Measurements from ENCODE around the gene JADE2.

- no peak for TF ChIP-seq CTCF (IDR thresholded peaks at IDR 0.05; ENCODE audit: low read depth, low read length)
- no peak for TF ChIP-seq POLR2A (IDR thresholded peaks at IDR 0.05; ENCODE audit: extremely low read depth, insufficient read length)
- TF ChIP-seq, protein P1, sequence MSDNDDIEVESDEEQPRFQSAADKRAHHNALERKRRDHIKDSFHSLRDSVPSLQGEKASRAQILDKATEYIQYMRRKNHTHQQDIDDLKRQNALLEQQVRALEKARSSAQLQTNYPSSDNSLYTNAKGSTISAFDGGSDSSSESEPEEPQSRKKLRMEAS (IDR thresholded peaks at IDR 0.05; ENCODE audit: low read depth, low read length), result no peak
- no peak for TF ChIP-seq MYC (IDR thresholded peaks at IDR 0.05; ENCODE audit: low read depth, low read length)
Observed at GRCh38 chr5:134547066-134547465, 21.6 kb downstream of the JADE2 start.

Data from NB4 (cell line).